Epithelial cell of proximal tubule (primary cell): ENCODE results near the gene TMEM186. TPM values are rescaled to one million over a fixed set of nuclear protein-coding genes. Genes with fewer than 3 reads are reported as not detected.

Source experiments
- DNase-seq: peaks from one replicate; pipeline ENCODE4 v3.0.0-alpha.2; 2011; ENCODE audit warnings: low read depth
- H3K4me3 ChIP-seq: 2 replicates; pipeline ENCODE4 v1.5.1; 2011; ENCODE audit warnings: low read depth, mild to moderate bottlenecking, low read length
- total RNA-seq: library from RNA; depleted of rRNA; stranded (reverse); fragments of >200 nt; gene quantifications from 2 replicates; pipeline ENCODE4 v1.2.3, GENCODE V29; 2015
- TF ChIP-seq, protein P1 (sequence below): conservative IDR thresholded peaks from 2 replicates; pipeline ENCODE4 v1.5.1; 2012; ENCODE audit warnings: low read depth, mild to moderate bottlenecking, low read length

TMEM186 gene
- total RNA-seq, 1 donor from 2014 or later = 12.6 TPM

DNA sequence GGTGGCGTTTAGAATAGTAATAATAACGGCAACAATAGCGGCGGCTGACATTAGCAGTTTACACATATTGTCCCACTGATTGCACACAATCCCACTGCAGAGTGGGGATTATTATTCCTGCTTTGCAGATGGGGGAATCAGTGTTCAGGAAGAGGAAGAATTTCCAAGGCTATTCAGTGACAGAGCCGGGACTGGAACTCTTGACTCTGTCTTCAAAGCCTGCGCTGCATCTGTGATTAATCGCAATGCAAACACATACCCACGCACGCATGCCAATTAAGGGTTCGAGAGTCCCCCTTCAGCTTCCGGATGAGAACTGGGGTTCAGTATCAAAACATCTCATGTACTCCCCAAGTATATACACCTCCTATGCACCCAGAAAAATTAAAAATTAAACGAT lies 29.2 kb downstream of the TMEM186 start:
- DNase-seq = no peak

DNA sequence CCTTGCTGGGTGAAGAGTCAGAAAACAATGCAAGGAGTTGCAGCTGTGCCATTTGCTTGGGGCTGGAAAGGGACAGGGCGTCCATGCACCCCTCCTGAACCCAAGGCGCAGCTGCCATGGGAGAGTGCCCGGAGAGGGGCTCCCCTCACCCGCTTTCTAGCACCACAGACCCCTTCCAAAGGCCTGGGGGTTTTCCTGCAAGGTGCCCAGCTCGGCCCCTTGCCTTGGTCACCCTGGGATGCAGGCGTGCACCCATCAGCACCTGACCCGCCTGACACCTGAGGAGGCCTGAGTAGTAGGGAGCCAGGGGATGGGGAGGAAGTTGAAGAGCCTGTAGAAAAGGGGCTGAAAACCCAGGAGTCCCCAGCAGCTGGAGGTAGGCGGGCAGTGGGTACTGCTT lies 30.3 kb downstream of the TMEM186 start:
- H3K4me3 ChIP-seq = no peak overlapping the region
- TF ChIP-seq, protein P1, sequence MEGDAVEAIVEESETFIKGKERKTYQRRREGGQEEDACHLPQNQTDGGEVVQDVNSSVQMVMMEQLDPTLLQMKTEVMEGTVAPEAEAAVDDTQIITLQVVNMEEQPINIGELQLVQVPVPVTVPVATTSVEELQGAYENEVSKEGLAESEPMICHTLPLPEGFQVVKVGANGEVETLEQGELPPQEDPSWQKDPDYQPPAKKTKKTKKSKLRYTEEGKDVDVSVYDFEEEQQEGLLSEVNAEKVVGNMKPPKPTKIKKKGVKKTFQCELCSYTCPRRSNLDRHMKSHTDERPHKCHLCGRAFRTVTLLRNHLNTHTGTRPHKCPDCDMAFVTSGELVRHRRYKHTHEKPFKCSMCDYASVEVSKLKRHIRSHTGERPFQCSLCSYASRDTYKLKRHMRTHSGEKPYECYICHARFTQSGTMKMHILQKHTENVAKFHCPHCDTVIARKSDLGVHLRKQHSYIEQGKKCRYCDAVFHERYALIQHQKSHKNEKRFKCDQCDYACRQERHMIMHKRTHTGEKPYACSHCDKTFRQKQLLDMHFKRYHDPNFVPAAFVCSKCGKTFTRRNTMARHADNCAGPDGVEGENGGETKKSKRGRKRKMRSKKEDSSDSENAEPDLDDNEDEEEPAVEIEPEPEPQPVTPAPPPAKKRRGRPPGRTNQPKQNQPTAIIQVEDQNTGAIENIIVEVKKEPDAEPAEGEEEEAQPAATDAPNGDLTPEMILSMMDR = no peak
- DNase-seq = no peak

More for the DNA sequence above, 29.2 kb downstream of the TMEM186 start:
- TF ChIP-seq, protein P1 = no peak
- H3K4me3 ChIP-seq = no peak overlapping the region

DNA sequence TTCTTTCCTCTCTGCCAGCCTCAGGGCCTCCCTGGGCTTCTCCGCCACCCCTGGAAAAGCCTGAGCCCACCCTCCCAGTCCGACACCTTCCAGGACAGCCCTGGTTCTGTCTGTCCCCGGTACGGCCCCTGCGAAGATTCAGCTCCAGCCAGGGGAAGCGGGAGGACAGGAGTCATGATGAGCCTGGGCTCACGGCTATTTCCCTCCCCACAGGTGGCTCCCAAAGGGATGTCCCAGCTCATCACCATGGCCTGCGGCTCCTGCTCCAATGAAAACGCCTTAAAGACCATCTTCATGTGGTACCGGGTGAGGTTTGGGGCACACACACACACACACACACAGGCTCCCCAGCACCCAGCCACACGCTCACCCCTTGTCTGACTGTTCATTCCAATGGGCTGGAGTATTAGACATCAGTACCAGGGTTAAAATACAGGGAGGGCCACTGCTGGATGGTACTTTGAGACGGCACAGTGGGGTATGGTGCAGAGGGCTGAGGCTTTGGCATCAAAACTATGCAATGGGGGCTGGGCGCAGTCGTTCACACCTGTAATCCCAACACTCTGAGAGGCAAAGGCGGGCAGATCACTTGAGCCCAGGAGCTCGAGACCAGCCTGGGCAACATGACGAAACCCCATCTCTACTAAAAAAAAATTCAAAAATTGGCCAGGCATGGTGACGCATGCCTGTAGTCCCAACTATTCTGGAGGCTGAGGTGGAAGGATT lies 32.8 kb downstream of the TMEM186 start:
- H3K4me3 ChIP-seq = no peak overlapping the region
- no peak for DNase-seq
- TF ChIP-seq, protein P1 = no peak

DNA sequence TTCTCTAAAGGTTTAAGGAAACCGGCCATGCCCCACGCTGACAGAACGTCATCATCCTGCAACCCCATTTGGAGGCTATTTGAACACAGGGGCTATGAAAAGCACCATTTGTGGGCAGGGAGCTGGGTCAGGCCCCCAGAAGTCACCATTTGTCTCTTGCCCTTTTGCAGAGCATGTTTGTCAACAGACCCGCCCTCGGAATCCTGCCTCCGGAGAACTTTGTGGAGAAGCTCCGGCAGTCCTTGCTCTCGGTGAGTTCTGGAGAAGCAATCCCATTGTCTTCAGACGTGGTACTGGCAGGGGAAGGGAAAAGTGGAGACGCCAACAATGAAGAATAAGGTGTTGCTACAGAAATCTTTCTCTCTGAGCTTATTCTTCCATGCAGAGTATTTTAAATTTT lies 33.5 kb downstream of the TMEM186 start:
- no peak for DNase-seq
- H3K4me3 ChIP-seq = no peak overlapping the region
- TF ChIP-seq, protein P1 = no peak

DNA sequence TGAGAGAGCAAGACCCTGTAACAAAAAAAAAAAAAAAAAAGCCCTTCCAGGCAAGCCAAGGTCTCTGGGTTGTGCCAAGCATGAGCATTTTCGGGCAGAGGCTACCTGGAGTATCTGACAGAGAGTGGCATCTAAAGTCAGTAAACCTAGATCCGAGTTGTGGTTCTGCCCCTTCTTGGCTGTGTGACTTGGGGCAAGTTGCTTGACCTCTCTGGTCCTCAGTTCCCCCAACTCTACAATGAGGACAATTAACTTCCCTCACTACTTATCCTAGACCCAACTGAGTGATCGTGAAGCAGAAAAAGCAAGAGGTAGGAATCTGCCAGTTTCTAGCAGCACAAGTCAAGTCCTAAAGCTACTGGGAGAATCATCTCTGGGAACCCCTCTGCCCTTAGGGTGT lies 34.4 kb downstream of the TMEM186 start:
- no peak overlapping the region for H3K4me3 ChIP-seq
- no peak for DNase-seq
- TF ChIP-seq, protein P1 = no peak

DNA sequence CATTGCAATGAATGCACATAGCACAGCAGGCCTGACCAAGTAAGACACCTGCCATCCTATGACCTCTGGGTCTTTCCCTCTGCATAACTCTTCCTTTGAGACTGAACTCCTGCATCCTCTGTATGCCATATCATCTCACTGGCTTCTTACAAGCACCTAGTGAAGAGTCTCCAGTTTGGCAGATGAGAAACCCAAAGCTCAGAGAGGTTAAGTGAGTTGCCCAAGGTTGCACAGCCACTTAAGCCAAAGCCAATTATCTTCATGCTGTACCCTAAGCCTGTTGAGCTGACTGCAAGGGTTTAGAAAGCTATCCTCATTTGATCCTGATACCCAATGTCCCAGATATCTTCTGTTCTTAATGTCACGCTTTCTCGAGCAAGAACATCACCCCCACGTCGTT lies 35.2 kb downstream of the TMEM186 start:
- DNase-seq = no peak
- no peak overlapping the region for H3K4me3 ChIP-seq
- TF ChIP-seq, protein P1 = no peak

DNA sequence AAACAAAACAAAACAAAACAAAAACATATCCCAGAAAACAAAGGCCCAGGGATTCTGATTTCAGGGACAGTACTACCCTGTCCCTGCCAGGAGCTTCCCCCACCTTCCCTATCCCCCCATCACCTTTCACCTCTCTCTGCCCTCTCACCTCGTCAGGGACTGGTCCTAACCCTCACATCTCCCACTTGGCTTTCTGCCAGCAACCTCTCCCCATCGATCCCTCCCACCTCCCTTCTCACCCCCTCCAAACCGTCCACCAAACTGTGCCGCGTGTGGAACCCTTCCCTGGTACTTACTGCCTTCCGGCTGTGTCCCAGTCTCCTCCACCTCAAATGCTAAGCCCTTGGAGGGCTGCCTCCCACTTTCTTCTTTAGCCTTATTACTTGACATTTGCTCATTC lies 36.4 kb downstream of the TMEM186 start:
- no peak for DNase-seq
- TF ChIP-seq, protein P1 = no peak
- no peak overlapping the region for H3K4me3 ChIP-seq
